Left renal cortex interstitium (tissue), 4 donors: ENCODE data around the gene TMEM158. TPM values are rescaled to one million over a fixed set of nuclear protein-coding genes. Genes with fewer than 3 reads are reported as not detected.

Experiments
- DNase-seq, 4 donors: peaks; one replicate each; pipeline ENCODE4 v3.0.0-alpha.2; 2013; ENCODE audit warnings: low read depth in 4 of 4, low spot score in 2 of 4, missing footprints in 1 of 4
- polyA plus RNA-seq, 4 donors: library from polyadenylated mRNA; unstranded; fragments of 120-200 nt; gene quantifications; one replicate each; pipeline ENCODE4 v1.2.1, GENCODE V29; 2013; ENCODE audit not compliant: insufficient read length in 4 of 4

The TMEM158 gene
- polyA plus RNA-seq, 4 donors = 6.3 to 12.5 (median 7.6) TPM

DNA sequence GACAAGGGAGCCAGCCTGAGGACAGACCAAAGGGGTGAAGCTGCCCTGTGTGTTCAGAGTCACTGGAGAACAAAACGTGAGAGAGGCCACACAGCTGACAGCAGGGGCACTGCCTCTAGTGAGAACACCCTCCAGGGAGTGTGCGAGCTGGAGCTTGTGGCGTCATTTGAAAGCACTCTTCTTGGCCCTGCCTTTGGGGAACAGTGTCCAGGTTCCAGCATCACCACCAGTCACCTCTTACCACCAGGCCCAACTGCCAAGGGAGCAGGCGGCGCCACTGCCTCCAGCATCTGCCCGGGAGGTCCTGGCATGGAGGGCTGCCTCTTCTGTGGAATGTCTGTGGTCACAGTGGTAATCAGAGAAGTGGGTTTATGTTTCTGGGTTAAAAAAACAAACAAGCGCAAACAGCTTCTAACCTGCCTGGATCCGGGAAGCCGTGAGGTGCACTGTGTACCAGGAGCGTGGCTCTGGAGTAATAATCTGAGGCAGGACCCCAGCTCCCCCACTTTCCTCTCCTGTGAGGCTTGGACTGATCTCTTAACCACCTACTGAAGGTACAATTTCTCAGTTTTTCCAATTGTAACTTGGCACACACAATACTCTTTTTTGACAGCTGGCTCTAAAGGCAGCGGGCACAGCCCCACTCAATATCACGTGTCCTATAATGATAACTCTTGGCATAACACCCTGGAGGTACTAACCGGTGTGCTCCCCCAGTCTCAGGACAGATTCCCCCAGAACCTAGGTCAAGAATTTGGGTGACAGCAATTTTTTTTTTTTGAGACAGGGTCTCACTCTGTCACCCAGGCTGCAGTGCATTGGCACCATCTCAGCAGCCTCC, 47.7 kb downstream of the TMEM158 start:
- DNase-seq = no peak

DNA sequence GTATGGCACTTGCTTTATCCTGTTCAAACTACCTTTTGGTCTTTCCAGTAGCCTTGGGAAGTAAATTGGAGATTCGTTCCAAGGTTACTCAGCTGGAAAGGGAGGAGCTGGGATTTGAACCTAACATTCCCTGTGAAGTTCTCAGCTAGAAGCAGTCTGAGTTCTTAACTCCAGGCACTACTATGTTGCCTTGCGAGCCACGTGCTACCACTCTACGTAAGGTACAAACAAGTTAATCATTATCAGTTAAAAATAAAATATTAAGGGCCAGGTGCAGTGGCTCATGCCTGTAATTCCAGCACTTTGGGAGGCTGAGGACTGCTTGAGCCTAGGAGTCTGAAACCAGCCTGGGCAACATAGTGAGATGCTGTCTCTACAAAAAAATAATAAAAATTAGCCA, 49.2 kb downstream of the TMEM158 start:
- no peak for DNase-seq

Other genes starting within 250 kb of the TMEM158 start
- 10 to 100 TPM; 21.1 to 44.0 (median 25.8) TPM for gene CLEC3B, start 200.0 kb downstream of the TMEM158 start, polyA plus RNA-seq
- 1 to 10 TPM in 3 of 4 donors, under 1 TPM in 1; 0.62 to 2.2 (median 1.1) TPM for gene CDCP1, start 79.9 kb downstream of the TMEM158 start, polyA plus RNA-seq
- gene LARS2, start 162.3 kb upstream of the TMEM158 start, polyA plus RNA-seq = 10 to 100 TPM; 27.3 to 32.5 (median 28.5) TPM